NCI-H460 (cell line): Measurements from ENCODE around the gene PLCL2. TPM values are rescaled to one million over a fixed set of nuclear protein-coding genes. Genes with fewer than 3 reads are reported as not detected.

Experiments used
- DNase-seq: peaks from one replicate; pipeline ENCODE4 v3.0.0-alpha.2; 2016; ENCODE audit warnings: low read depth; ENCODE audit errors: extremely low read depth
- total RNA-seq: library from RNA; depleted of rRNA; stranded (reverse); fragments of >200 nt; shearing (Covaris generic); gene quantifications from 2 replicates; pipeline ENCODE4 v1.2.3, GENCODE V29; 2014

Gene PLCL2
- total RNA-seq, 1 experiment from 2014 or later, result 3.8 TPM

DNA sequence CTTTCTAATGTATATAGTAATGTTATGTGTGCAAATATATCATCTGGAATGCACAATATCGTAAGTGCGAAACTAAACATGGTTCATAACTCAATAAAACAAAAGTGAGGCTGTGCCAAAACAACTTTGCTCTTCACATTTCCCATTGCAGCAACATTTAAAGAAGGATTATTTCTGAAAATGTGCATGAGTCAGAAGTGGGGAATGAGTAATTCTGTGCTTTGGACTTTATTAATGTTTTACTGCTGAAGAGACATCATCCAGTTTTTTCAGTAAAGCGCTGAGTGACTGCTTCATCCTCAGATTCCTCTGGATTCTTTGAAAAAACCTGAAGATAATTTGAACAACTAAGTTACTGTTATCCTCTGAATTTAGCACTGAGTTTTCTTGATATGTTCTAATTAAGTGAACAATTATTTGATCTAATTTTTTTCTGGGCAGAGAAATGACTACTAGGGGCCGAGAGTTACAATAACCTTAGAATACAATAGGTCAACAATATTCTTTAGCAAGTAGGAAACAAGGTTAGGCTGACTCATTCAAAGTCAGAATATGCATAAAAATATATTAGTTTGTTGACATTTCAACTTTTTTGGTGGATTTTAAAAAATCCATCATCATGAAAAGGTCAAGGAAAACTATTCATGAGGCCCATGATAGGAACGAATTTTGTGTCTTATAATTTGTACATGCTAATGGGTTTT lies 20.0 kb upstream of the PLCL2 start:
- DNase-seq, result no peak

DNA sequence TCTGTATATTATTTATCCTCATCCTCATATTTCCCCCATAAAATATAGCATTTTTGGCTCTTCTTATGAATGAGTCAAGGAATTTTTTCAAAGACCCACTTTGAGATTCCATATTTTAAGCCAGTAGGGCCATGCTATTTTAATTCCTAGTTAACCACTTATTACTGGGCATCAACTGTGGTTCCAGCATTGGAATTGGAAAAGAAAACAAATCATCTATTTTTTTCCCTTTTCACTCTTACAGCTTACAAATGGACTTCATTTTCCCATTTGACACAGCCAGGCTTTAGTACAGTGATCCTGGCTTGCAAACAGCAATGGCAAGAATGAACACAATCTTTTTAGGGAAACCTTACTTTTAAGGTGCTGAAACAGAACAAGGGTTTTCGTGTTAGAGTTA lies 19.4 kb upstream of the PLCL2 start:
- DNase-seq, result no peak

DNA sequence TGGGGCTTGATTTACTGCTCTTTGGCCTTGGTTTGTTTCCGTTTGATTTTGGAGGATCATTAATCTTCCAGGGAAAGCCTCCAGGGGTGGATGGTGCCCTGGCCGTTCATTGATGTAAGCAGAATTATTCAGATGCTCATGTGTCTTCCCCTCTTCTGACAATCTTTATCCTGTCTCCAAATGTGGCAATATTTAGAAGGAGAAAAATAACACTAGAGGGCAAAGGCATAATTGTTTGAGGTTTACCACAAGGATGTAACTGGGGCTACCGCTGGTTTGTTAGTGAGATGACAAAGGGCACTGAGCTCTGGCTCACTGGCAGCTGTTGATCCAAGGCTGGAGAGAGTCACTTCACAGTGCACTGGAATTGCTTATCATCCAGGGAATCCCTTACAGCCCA lies 18.2 kb upstream of the PLCL2 start:
- DNase-seq, result no peak

DNA sequence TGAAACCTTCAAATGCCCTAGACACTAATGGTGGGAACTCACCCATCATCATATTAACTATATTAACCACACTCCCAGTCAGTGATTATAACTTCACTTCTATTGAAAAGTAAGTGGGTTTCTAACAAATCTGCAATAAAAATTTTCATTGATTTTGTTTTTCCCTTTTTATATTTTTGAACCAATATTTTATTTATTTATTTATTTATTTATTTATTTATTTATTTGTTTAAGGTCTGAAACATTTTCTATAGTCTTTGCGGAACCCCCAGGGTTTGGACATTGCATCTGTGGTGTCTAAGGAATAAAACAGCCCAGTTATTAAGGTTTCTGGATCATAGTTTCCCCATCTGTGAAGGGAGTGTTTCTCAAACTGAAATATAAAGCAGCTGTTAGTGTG lies 16.2 kb upstream of the PLCL2 start:
- no peak for DNase-seq

DNA sequence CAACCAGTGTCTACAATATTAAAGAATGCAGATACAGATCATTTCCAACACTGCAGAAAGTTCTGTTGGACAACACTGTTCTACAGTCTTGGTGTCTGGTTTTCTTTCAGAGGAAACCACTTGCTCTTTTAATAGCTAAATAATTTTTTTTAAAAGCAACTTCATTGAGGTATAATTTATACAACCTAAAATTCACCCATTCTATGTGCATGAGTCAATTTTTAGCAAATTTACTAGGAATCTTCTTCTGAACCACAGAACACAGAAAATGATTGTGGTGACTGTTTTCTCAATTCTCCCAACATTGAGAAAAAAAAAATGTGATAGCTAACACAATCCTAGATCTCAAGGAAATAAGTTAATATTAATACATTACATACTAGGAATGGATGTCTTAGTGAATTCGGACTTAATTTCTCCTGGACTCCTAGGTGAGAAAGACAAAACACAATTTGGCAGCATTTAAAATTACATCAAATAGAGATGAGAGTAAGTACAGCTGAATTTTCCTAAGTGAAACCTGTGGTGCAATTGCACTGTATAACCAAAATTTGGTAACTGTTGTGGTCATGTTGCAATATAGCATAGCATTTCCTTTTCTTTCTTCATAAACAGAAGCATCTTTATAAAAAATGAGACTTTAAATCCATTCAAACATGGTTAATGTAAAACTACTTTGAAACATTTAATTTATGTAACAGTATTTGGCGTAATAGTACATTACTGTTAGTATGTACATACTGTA lies 15.3 kb upstream of the PLCL2 start:
- no peak for DNase-seq

DNA sequence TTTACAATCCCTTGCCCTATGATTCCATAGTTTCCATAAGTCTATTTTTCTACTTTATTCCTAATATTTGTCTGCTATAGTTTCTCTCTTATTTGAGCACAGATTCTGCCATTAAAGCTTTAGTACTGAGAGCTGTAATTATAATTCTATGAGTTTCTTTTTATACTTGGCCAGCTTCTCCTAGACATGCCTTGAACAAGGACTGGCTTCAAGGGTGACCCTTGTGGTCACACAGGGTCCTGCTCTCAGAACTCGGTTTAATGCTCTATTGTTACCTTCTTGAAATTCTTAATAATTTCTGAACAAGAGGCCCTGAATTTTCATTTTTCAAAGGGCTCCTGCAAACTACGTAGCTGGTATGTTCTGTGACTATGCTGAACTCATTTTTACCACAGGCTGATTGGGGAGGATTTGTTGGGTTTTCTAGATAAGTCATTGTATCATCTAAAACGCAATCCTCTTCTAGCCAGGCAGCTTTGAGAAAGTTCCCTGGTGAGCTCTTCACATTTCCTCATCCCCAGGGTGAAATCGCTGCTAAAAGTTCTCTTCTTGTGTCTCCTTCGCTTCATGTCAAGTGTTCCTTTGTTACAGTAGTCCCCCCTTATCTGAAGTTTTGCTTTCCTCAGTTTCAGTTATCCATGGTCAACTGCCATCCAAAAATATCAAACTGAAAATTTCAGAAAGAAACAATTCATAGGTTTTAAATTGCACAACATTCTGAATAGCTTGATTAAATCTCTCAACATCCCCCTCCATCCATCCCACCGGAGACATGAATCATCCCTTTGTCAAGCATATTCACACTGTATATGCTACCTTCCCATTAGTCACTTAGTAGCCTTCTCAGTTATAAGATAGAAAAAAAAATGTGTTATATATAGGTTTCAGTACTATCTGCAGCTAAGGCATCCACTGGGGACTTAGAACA lies 12.6 kb upstream of the PLCL2 start:
- no peak for DNase-seq

DNA sequence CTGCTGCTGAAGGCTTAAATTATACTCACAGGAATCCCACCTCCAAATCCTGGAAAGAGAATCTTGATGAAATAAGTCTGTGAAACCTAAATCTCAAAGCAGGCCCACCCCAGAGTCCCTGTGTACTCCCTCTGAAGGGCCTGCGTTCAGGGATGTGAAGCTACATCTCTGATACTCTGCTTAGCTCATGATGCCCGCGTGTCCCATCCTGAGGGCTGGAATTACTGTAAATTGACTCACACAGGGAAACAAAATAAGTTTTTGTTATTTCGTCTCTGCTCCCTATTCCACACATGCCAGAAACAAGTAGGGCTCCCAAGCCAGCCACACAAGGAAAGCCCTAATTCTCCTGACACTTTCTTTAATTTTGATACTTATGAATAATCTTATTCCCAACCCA lies 10.9 kb upstream of the PLCL2 start:
- DNase-seq, result no peak

DNA sequence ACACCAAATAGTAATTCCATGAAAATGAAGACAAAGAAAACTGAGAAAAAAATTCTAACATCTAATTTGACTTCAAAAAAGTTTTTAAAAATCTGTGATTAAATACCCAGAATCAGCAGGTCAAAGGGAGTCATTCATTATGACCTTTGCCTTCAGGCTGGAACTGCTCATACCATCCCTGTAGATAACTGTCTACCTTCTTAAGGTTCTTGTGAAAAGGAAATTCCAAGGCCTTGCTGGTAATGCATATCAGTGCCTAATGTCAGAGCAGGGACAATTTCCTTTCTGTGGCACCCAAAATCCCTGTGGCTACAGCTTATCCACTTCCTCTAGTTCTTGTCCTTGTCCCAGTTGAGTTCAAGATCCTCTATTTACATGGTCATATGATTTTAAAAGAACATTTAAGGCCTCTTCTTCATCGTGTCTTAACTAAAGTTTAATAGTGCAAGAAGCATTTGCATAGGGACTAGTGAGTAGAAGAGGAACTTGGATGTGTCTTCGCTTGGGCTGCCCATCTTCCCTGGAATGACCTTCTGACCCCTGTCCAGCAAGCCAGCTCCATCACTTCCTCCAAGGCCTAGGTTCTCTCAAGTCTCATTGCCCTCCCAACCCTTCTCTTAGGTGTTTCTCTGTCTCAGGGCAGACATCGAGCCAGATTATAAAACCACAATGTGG lies 8.7 kb upstream of the PLCL2 start:
- DNase-seq, result no peak

DNA sequence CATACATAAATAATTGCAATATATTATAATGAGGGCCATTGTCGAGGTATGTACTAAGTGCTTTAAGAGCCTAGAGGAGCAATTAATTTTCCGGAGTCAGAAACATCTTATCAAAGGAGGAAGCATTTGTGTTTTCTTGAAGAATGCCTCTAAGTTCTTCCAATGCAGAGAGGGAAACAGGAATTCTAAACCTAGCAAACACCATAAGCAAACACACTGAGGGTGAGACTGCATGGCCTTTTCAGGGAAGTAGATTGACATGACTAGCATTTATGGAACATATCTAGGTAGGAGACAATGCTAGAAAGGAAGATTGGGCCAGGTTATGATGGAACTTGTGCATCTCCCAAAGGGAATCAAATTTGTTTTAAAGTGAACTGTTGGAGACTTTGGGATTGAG lies 7.2 kb upstream of the PLCL2 start:
- no peak for DNase-seq

DNA sequence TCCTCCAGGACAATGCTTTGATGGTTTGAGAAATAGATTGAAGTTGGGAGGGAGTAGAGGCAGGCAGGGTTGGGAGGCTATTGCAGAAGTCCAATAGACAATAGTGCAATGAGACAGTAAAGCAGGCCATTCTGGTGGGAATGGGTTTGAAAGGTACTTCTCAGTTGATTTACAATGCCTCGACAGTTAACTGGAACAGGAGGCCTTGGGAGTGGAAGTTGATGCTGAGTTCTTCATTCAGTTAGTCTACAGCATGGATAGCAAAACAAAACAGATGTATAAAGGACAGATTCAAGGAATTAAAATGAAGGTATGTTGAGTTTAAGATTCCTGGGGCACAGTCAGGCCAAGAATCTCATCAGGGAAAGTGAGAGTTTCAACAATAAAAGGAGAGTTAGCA lies 6.8 kb upstream of the PLCL2 start:
- no peak for DNase-seq

DNA sequence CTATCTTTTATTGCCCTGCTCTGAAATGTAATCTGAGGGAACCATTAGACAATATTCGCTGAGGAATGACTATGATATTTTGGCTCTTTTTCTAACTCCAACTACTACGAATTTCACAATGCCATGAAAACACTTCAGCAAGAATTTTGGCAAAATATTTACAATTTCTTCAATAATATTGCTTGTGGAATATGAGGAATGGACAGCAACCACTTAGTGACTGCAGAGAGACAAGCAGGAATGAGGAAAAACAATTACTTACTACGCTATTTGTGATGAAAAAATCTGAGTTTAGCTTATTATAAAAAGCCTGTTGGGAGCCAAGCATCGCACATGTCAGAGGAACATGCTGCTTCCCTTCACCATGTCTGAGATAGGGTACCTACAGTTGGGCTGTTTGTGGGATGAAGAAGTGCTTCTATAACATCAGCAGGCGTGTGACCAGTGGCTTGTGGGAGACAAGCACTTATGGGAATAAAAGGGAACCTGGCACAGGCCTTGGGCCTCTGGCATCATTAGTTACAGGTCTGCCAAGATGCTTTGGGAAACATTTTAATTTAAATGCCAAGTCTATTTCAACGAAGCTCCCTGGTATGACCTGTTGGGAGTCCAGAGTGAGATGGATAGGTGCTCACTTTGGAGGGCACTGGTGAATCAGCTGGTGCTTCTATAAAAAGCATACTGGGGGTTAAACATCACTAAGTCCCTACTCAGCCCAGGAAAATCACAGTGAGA lies 2.7 kb upstream of the PLCL2 start:
- DNase-seq, result no peak

DNA sequence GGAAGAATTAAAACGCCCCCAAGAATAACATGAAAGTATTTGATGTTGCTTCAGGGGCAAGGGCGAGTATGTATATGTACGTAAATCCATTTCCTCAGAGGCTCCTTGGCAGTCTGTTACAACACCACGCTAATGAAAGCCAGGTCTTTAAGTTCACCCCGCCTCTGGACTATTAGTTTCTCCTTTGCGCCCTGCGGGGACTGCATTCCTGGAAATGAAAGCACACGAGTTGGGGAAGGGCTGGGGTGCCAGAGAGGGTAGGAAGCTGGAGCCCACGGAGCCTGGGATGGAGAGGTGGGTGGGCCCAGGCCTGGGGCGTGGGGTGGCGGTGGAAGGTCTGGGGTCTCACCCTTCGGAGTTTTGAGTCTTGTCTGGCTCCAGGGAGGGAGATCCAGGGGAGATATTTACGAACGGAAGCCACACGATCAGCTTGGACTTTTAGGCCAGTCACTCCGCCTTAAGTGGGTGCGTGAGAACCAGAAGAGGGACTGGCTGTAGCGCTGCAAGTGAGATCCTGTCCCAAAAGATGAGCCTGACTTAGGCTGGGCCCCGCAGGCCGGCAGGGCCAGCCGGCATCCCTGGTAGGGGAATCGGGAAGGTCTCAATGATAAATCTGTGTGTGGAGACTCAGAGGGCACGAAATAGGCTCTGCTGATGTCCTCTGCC lies 1.6 kb upstream of the PLCL2 start:
- no peak for DNase-seq

DNA sequence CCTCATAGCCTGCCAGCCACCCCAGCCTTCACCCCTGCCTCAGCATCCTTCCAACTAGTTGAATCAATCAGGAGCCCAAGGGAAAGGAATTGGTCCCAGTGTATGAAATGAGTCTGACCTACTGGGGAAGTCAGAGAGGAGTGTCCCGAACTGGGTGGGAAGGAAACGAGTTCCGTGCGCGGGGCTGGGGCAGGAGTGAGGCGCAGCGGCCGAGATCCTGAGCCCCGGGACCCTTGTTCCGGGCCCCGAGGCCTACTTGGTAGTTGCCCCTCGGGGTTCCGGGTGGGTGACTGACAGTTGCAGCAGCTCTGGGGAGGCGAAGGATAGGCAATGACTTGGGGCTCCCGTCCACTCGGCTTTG lies 1.1 kb upstream of the PLCL2 start:
- DNase-seq, result no peak

DNA sequence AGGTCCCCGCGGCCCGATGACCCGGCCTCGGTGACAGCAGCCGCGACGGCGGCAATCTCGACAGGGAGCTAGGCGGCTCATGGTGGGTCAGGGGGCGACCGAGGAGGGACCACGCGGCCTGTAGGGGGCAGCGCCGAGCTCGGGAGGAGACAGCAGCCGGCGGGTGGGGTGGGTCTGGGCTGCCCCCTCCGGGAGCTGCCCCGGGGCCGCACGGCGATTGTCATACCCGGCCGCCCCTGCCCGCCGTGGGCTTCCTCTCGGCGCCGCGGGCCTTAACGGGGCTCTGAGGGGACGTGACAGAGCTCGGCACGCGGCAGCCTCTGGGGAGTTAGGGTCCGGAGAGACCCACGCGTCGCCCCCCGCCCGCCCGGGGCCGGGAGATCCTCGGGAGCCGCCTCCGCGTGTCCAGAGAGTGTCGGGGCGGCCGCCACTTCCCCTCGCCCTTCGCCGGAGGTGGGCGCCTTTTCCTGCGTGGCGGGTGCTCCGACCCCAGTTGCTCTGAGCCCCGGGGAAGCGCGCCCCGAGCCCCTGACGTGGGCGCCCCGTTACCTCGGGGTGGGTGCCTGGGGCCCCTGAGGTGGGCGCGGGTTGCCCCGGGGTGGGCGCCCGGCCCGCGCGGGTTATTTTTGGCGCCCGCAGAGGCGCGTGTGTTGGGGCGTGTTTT lies 539 bp upstream of the PLCL2 start:
- DNase-seq, result no peak

DNA sequence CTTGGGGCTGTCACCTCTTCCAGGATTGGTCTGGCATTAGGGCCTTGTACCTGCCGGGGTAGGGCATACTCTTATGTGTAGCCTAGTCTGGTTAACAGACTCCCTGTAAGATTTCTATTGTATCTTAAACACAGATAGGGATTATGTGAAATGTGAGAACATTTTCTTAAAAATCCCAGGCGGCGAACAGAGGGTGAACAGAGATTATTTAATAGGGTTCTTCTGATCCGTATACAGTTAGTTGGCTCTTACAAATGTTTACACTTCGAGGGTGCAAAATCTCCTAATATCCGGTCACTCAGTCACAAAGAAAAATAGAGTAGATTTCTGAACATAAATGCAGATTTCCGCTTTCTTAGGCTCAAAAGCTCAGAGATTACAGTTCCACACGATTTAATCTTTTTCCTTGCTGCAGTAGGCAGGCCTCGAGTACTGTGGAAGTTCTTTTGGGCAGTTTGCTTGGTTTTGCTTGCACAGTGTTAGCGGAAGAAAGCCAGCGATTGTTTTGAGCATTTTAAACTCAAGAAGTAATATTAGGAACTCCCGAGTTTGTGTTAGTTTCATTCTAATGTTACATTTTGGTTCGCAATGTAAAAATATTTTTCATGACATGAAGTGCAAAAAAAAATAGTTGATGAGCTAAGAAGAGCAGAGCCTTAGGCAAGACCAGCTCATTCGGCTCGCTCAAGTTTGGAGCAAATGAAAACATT lies 993 bp downstream of the PLCL2 start:
- DNase-seq, result no peak

DNA sequence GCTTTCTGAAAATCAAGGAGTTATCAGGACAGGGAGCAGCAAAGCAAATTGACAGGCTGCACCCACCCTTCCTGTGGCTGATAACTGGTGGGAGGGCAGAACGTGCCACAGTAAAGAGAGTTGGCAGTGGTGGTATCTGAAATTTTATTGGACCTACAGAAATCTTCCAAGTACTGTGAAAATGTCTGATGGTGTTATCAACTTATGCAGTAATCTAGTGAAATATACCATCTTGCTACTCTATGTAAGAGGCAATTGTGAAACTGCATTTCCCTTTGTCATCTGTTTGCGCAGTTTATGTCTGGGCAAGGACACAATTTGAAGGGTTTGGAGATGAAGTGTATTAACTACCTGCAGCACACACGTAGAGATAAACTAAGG lies 1.5 kb downstream of the PLCL2 start:
- no peak for DNase-seq

DNA sequence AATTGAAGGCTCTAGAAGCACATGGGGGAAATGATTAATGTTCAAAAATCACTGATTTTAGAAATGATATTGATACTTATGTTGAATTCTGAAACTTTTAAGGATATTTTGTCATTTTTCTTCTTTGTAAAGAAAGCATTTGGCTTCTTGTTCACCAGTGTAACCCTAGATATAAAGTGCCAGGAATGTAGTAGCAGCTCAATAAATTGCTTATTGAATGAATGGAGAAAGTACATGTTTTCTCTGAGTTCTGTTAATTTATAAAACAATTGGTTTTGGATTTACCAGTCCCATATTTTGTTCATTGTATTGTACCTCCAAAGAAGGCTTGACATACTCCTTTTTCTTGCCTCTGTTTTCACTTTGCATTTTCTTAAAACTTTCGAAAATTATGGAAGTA lies 2.4 kb downstream of the PLCL2 start:
- DNase-seq, result no peak

DNA sequence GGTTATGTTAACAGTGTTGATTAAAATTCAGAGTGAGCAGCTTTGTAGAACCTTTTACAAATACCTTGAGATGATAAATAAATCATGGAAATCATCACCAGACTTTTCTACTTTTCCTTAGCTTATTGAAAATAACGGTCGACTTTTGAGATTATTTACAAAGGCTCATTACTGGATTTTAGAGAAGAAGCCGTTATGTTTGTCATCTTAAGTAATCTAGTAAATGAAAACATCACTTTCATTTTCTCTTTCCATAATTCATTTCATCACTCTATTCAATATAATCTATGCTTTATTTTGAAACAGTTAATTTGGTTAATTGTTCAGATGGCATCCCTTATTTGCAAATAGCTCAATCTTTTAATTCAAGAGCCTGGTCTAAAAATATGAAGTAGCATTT lies 3.6 kb downstream of the PLCL2 start:
- no peak for DNase-seq
